ENCODE measurements around the gene MLXIP. TPM values are rescaled to one million over a fixed set of nuclear protein-coding genes. Genes with fewer than 3 reads are reported as not detected.

Gene MLXIP
- total and polyA plus RNA-seq, 9 of the 15 experiments (the other 6 are each of a cell fraction or from before 2014, with no cell fraction given) = 2.2 to 66.3 (median 18.1) TPM

DNA sequence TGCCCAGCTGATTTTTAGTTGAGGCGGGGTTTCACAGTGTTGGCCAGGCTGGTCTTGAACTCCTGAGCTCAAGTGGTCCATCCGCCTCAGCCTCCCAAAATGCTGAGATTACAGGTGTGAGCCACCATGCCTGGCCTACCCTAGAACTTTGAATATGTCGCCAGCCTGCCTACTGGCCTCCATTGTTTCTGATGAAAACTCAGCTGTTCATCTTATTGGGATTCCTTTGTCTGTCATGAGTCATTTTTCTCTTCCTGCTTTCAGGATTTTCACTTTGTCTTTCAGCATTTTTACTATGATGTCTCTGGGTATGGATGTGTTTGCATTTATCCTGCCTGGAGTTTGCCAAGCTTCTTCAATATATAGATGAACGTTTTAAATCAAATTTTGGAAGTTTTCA, 116.8 kb downstream of the MLXIP start:
- DNase-seq (ENCODE audit: extremely low read depth in 1 of 4, low spot score in 3 of 4) (no peak), ATAC-seq (no peak), FAIRE-seq (no peak)
- Histone ChIP-seq H3K9me1 (ENCODE audit: control insufficient read depth, insufficient read depth, low read length) (no peaks in the 10 kb centered on the region), H3K27me3 (ENCODE audit: control insufficient read depth in 2 of 2, insufficient read depth in 2 of 2, low read length in 2 of 2) (no peaks in the 10 kb centered on the region), H3K9ac (ENCODE audit: insufficient read depth in 1 of 2, low read depth in 2 of 2, low read length in 2 of 2) (no peak overlapping the region), H4K20me1 (replicated peaks; ENCODE audit: control insufficient read depth, insufficient read depth, low read length) (no peaks in the 10 kb centered on the region), H3K4me1 (replicated peaks in 1 of 2; ENCODE audit: control insufficient read depth in 2 of 2, insufficient read depth in 2 of 2, low read length in 2 of 2) (peaks cover 23 to 28% of the 10 kb centered on the region in 2 experiments), H3K27ac (ENCODE audit: extremely low read depth, low read depth, low read length) (no peak overlapping the region), H3K4me3 (no peak overlapping the region), H3K36me3 (ENCODE audit: control insufficient read depth, insufficient read depth, low read length) (no peaks in the 10 kb centered on the region), H3K4me2 (ENCODE audit: insufficient read depth, low read length) (no peak overlapping the region), H3K9me3 (replicated peaks; ENCODE audit: control insufficient read depth, insufficient read depth, low read depth, low read length) (peaks cover 14% of the 10 kb centered on the region), H3K79me2 (ENCODE audit: control insufficient read depth, insufficient read depth, low read length) (no peaks in the 10 kb centered on the region), H2AFZ (ENCODE audit: low read depth, low read length) (no peak overlapping the region)
- no TSS peak for BruUV-seq (replicated peaks)
- in situ Hi-C loops (cut with MboI) = no loop called here
- intact Hi-C loops (cut with micrococcal nuclease) = no loop called here
- CTCF ChIA-PET (ENCODE audit: low intra/inter-chr PET ratio) = no interaction called here
- POLR2A ChIA-PET = interaction anchor here (0.7 kb wide), 1 partner anchor 26 kb away, joined by 3 read pairs; no protein-coding TSS in a partner anchor
- 73% methylated on average over 4 of the region's 4 CpGs for whole genome bisulfite sequencing (ENCODE audit: insufficient coverage, low coverage, missing lambda C conversion rate)
- TF ChIP-seq, protein P1, sequence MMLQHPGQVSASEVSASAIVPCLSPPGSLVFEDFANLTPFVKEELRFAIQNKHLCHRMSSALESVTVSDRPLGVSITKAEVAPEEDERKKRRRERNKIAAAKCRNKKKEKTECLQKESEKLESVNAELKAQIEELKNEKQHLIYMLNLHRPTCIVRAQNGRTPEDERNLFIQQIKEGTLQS (IDR thresholded peaks at IDR 0.05) = peak; percentile 72
- TF ChIP-seq, protein P1 (CRISPR knock-in tag; conservative IDR thresholded peaks at IDR 0.05) = no peak
- TF ChIP-seq MYBL2 (IDR thresholded peaks at IDR 0.05; ENCODE audit: low read depth) (no peak), MYBL2 (CRISPR knock-in tag; IDR thresholded peaks at IDR 0.05; ENCODE audit: borderline replicate concordance) (no peak), JUN (IDR thresholded peaks at IDR 0.05; ENCODE audit: borderline replicate concordance, low read depth, low read length) (0 out of 2 replicates have a peak, but pooled peaks have one; percentile 28), JUN (CRISPR knock-in tag; IDR thresholded peaks at IDR 0.05; ENCODE audit: borderline replicate concordance) (no peak), TRIM28 (IDR thresholded peaks at IDR 0.05) (peak; percentile 91), FOSL1 (tag; conservative IDR thresholded peaks at IDR 0.05) (peak; percentile 56), EHMT2 (IDR thresholded peaks at IDR 0.05) (peak; percentile 80), MTA3 (IDR thresholded peaks at IDR 0.05; ENCODE audit: borderline replicate concordance) (peak; percentile 24; the same call in 1 of the 2 replicates), RUNX1 (IDR thresholded peaks at IDR 0.05; ENCODE audit: low read depth) (no peak), ZNF699 (CRISPR knock-in tag; IDR thresholded peaks at IDR 0.05; ENCODE audit: insufficient replicate concordance) (no peak), JUND (IDR thresholded peaks at IDR 0.05; ENCODE audit: borderline replicate concordance, low read depth, low read length) (peak; percentile 26; the same call in 1 of the 2 replicates), JUND (tag; IDR thresholded peaks at IDR 0.05; ENCODE audit: borderline replicate concordance, low read depth, low read length) (no peak), ZNF174 (CRISPR knock-in tag; IDR thresholded peaks at IDR 0.05) (no peak), NUFIP1 (IDR thresholded peaks at IDR 0.05; ENCODE audit: partially characterized antibody) (no peak), ZNF75A (CRISPR knock-in tag; IDR thresholded peaks at IDR 0.05) (no peak)
- TF ChIP-seq, protein P2, sequence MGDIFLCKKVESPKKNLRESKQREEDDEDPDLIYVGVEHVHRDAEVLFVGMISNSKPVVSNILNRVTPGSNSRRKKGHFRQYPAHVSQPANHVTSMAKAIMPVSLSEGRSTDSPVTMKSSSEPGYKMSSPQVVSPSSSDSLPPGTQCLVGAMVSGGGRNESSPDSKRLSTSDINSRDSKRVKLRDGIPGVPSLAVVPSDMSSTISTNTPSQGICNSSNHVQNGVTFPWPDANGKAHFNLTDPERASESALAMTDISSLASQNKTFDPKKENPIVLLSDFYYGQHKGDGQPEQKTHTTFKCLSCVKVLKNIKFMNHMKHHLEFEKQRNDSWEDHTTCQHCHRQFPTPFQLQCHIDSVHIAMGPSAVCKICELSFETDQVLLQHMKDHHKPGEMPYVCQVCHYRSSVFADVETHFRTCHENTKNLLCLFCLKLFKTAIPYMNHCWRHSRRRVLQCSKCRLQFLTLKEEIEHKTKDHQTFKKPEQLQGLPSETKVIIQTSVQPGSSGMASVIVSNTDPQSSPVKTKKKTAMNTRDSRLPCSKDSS (IDR thresholded peaks at IDR 0.05; ENCODE audit: low read depth, partially characterized antibody) = peak; percentile 58

All from K562 (cell line).